Left lung (tissue), 10 donors: ENCODE results near the gene SAMD14. TPM values are rescaled to one million over a fixed set of nuclear protein-coding genes. Genes with fewer than 3 reads are reported as not detected.
A peak's percentile ranks its signal among the peaks of the same experiment; 100 is the strongest.

Experiments used
- ATAC-seq: fragments of 200-7000 bp; cut with Tn5 transposase; one replicate; pipeline ENCODE4 v1.9.1; 2020; ENCODE audit warnings: moderate library complexity
- DNase-seq, 4 donors: peaks; one replicate each; pipeline ENCODE4 v3.0.0-alpha.2; 2013 to 2020
- H3K27ac ChIP-seq, 2 donors: fragments of 200-600 bp; sonication (generic) in 1 of 2; one replicate each; pipeline versions ENCODE4 v1.5.0 to v1.8.0; 2020 to 2021
- H3K27me3 ChIP-seq, 2 donors: fragments of 200-600 bp; sonication (generic) in 1 of 2; one replicate each; pipeline versions ENCODE4 v1.5.0 to v1.8.0; 2020 to 2021
- H3K36me3 ChIP-seq, 2 donors: fragments of 200-600 bp; sonication (generic) in 1 of 2; one replicate each; pipeline versions ENCODE4 v1.5.0 to v1.8.0; 2020 to 2021
- H3K4me1 ChIP-seq, 2 donors: fragments of 200-600 bp; one replicate each; pipeline ENCODE4 v1.8.0; 2021
- H3K4me3 ChIP-seq, 2 donors: fragments of 200-600 bp; sonication (generic) in 1 of 2; one replicate each; pipeline versions ENCODE4 v1.5.0 to v1.8.0; 2020 to 2021; ENCODE audit warnings: mild to moderate bottlenecking in 1 of 2
- H3K9me3 ChIP-seq, 2 donors: fragments of 200-600 bp; sonication (generic) in 1 of 2; one replicate each; pipeline versions ENCODE4 v1.5.0 to v1.8.0; 2020 to 2021
- CTCF ChIP-seq, 2 donors: fragments of 200-600 bp; sonication (generic) in 1 of 2; IDR thresholded peaks; one replicate each; pipeline versions ENCODE4 v1.5.0 to v1.8.0; 2021; ENCODE audit warnings: antibody characterized with exemption in 2 of 2
- intact Hi-C, 2 donors: fragments of 100-400 bp; cut with DNase I; formaldehyde crosslinking; loops; one replicate each; pipeline versions ENCODE4 v1.11.2 to v1.14.2; 2022
- polyA plus RNA-seq, 6 donors: library from polyadenylated mRNA; unstranded; fragments of 120-200 nt; gene quantifications; one replicate each; pipeline ENCODE4 v1.2.1, GENCODE V29; 2013; ENCODE audit not compliant: insufficient read length in 6 of 6
- total RNA-seq, 2 donors: library from RNA; stranded (reverse); fragmentation: NEBNext Ultra II Directional; extraction: Animal tissue kit (Norgen Biotek cat#: 25700); gene quantifications; one replicate each; pipeline ENCODE4 v1.2.1, GENCODE V29; 2021
- donor health status: DM: no; HTN: yes; CAD: no.
- donor health status: DM: no; HTN: no; CAD: no.

SAMD14 gene
- total and polyA plus RNA-seq, 8 donors, result 8.4 to 21.6 (median 15.8) TPM

GRCh38 chr17:50161911-50162288, 31.9 kb upstream of the SAMD14 start:
- peak in 1 of 4 donors; percentile 76 for DNase-seq
- Histone ChIP-seq H3K27me3 (peaks cover 0 to 9% of the 10 kb centered on the region in 2 donors), H3K9me3 (no peaks in the 10 kb centered on the region), H3K4me1 (peaks cover 0 to 17% of the 10 kb centered on the region in 2 donors), H3K27ac (peak overlapping the region in 1 of 2 donors; percentile 73), H3K36me3 (no peaks in the 10 kb centered on the region), H3K4me3 (no peak overlapping the region)
- intact Hi-C loops, result no loop called here
- TF ChIP-seq CTCF (IDR thresholded peaks at IDR 0.05), result no peak
- no peak for ATAC-seq

DNA sequence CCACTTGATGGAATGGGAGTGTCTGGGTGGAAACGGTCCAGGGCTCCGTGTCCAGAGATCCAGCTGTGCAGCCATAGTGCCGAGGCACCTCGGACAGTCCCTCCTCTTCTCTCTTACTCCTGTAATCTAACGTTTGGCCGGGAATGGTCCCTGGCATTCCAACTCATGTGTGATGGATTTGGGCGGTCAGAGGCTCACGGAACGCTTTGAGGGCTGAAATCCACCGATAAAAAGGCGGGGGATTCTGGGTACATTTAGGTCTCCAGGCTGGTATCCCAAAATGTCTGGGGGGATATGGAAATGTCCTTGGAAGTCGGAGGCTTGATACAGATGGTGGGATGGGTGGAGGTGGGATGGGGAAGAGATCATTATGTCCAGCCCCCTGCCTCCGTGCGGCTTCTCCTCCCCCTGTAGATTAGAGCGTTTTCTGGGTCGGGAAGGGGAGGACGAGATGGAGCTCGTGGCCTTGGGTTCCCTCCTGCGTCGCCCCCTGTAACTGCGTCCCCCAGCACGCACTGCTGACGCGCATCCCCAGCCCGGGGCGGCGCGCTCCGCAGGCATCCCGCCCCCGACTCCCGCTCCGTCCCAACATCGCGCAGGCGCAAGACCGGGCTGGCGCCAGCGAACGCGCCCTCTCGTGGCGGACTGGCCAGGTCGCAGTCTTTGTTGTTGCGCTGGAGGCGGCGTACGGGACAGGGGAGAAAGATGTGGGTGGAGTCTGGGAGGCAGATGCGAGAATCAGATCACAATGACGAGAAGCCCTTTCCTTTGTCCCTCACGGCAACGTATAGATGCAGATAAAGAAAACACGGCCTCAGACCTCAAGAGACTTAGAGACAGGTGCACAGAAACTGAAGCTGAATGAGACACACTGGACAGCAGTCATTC, 31.3 kb upstream of the SAMD14 start:
- Histone ChIP-seq H3K36me3 (no peaks in the 10 kb centered on the region), H3K4me1 (peaks cover 0 to 17% of the 10 kb centered on the region in 2 donors), H3K27ac (peak overlapping the region; percentile 48 to 73), H3K9me3 (no peaks in the 10 kb centered on the region), H3K27me3 (peaks cover 0 to 9% of the 10 kb centered on the region in 2 donors), H3K4me3 (peak overlapping the region; percentile 46 to 54)
- DNase-seq (peak; percentile 92 to 99 (median 94)), ATAC-seq (peak; percentile 99)
- intact Hi-C loops, result no loop called here
- TF ChIP-seq CTCF (IDR thresholded peaks at IDR 0.05), result peak; percentile 83 to 98

DNA sequence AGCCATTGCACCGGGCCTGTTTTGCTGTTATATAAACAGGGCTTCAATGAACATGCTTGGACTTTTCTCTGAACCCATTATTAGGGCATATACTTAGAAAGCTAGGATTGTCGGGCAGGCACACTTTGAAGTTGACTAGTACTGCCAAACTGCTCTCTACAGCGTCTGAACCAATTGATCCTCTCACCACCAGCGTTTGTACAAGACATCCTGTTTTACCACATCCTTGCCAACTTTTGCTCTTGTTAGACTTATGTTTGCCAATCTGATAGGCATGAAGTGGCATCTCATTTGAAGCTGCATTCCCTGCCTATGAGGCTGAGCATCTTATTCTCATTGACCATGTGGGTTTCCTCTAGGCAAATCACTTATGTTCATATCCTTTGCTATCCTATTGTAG, 27.9 kb upstream of the SAMD14 start:
- Histone ChIP-seq H3K9me3 (no peaks in the 10 kb centered on the region), H3K27me3 (peaks cover 0 to 9% of the 10 kb centered on the region in 2 donors), H3K27ac (no peak overlapping the region), H3K4me3 (no peak overlapping the region), H3K36me3 (no peaks in the 10 kb centered on the region), H3K4me1 (peaks cover 0 to 48% of the 10 kb centered on the region in 2 donors)
- ATAC-seq (no peak), DNase-seq (no peak)
- intact Hi-C loops, result no loop called here
- TF ChIP-seq CTCF (IDR thresholded peaks at IDR 0.05), result no peak

DNA sequence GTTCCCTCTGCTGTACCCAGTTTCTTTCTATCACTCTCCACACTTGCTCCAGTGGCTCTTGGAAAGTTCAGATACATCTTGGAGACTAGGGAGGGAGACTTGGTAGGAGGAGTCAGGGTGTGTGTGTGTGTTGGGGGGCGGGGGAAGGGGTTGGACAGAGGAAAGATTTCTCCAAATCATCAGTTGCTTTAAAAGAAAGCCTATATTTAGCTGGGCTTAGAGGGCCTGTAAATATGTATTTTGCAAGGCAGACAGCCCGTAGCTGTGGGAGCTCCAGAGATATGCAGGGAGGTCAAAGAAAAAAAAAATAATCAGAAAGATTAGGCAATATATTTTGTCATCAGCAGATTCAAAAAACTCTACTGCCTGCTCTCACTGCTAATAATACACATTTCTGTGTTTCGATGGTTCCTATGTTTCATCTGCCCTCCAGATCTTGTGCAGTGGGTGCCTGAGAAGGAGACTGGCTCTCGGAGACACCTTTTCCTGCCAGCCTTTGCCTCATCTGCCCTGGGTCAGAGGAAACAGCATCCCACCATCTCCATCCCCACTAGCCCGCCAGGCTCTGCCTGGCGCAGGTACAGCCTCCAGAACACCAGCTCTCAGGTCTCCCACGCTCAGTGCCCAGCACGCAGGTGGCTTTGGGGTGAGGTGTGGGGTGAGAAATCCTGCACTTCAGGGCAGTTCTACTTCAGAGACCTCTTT, 25.3 kb upstream of the SAMD14 start:
- TF ChIP-seq CTCF (IDR thresholded peaks at IDR 0.05), result no peak
- peaks cover 0 to 46% of the 10 kb centered on the region in 2 donors for H3K4me1 ChIP-seq
- intact Hi-C loops, result no loop called here
- H3K27ac ChIP-seq, result peak overlapping the region; percentile 50 to 83
- no peaks in the 10 kb centered on the region for H3K9me3 ChIP-seq
- no peaks in the 10 kb centered on the region for H3K27me3 ChIP-seq
- ATAC-seq (no peak), DNase-seq (peak in 3 of 4 donors; percentile 28 to 86 (median 68))
- H3K4me3 ChIP-seq, result no peak overlapping the region
- no peaks in the 10 kb centered on the region for H3K36me3 ChIP-seq

GRCh38 chr17:50154604-50155003, 24.6 kb upstream of the SAMD14 start:
- no peak for TF ChIP-seq CTCF (IDR thresholded peaks at IDR 0.05)
- Histone ChIP-seq H3K4me3 (no peak overlapping the region), H3K4me1 (peaks cover 0 to 46% of the 10 kb centered on the region in 2 donors), H3K27ac (peak overlapping the region; percentile 83 to 89), H3K27me3 (no peaks in the 10 kb centered on the region), H3K36me3 (no peaks in the 10 kb centered on the region), H3K9me3 (no peaks in the 10 kb centered on the region)
- intact Hi-C loops, result no loop called here
- ATAC-seq (no peak), DNase-seq (no peak)
